NCI-H526 treated with DMSO at 0.1 percent for 48 hours (cell line): ENCODE measurements around the gene MRPL50.
"Not testable (repeated sequence)": the region's sequence is repeated elsewhere in the genome, so short reads cannot be mapped to it uniquely, and the experiment has no call there.

Source experiments
- DNase-seq: peaks from one replicate; lab custom pipeline; 2025; lab: John Stamatoyannopoulos, UW

Gene MRPL50

DNA sequence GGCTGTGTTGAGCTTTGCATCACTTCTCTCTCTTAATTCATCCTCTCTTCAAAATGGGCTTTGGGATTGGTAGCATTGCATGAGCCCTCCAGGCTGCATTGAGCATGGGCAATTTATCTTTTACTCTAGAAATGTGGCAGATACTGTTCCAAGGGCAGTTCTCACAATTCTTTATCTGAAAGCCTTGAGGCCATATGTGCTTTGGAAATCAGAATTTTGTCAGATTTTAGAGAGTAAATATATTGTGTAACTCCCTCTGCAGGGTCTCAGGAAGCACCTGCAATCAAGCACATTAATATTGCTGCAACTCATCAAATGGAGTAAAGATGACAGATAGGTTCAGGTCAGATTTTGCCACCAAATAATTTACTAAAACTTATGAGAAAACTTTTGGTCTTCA, 19.6 kb upstream of the MRPL50 start:
- no peak for DNase-seq

GRCh38 chr9:101417389-101417788, 19.0 kb upstream of the MRPL50 start:
- no peak for DNase-seq

- no peak for DNase-seq
Observed at GRCh38 chr9:101415578-101415977, 17.2 kb upstream of the MRPL50 start.

- DNase-seq, result no peak
Observed at GRCh38 chr9:101414839-101415238, 16.4 kb upstream of the MRPL50 start.

GRCh38 chr9:101409079-101409477, 10.7 kb upstream of the MRPL50 start:
- no peak for DNase-seq

DNA sequence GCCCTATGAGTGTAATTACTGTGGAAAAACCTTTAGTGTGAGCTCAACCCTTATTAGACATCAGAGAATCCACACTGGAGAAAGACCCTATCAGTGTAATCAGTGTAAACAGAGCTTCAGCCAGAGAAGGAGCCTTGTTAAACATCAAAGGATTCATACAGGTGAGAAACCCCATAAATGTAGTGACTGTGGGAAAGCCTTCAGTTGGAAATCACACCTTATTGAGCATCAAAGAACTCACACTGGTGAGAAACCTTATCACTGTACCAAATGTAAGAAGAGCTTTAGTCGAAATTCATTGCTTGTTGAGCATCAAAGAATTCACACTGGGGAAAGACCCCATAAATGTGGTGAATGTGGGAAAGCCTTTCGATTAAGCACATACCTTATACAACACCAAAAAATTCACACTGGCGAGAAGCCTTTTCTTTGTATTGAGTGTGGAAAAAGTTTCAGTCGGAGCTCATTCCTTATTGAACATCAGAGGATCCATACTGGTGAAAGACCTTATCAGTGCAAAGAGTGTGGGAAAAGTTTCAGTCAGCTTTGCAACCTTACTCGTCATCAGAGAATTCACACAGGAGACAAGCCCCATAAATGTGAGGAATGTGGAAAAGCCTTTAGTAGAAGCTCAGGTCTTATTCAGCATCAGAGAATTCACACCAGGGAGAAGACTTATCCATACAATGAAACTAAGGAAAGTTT, 10.1 kb upstream of the MRPL50 start:
- no peak for DNase-seq

GRCh38 chr9:101403516-101404285, 5.3 kb upstream of the MRPL50 start:
- no peak for DNase-seq

DNA sequence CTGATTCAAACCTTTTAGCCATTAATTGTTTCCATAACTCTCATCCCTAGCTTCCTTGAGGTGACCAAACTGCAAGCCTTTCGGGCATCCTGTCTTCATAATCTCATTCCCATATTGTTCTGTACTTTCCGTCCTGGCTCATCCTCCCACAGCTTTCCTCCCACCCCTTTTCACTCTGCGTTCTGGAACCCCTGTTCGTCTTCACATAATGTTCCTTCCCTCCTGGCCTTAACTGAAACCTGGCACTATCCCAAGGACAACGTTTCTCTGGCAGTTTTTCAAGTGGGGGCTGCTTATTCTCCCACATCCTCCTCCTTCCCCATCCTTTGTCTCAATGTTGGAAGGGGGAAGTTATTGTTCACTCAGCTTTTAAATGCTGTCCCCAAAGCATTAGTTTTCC, 1.7 kb upstream of the MRPL50 start:
- no peak for DNase-seq

GRCh38 chr9:101399643-101399970, 1.2 kb upstream of the MRPL50 start:
- DNase-seq, result no peak

DNA sequence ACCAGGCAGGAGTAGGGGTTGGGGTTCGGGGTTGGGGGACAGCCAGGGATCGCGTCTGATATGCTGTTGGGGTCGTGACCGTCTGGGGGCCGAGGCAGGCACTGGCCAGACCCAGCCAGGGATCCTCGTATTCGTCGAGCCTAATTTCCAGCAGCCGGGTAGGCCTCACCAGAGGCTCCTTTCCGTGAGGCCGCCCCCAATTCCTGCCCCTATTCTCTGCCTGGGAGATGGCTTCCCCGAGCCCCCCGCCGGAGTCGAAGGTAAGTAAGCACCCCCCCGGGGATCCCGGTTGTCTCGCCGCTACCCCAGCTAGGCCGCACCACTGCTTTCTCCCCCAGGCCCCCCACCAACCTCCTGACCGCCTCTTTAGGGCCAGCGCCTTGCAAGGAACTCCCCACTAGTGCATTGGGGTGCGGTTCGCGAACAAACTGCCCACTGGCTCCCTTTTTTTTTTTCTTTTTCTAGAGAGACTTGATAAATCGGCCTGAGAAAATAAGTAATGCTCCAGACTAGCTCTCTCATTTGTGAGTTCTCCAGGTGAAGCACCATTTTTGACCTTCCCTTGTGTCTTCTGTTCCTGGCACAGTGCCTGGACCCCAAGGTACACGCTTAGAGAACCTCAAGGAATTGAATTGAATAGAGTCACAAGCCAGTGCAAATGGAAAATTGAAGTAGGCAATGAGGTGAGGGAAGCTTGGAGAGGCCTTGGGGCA, 668 bp upstream of the MRPL50 start:
- DNase-seq, result no peak

- DNase-seq, result no peak
Observed at GRCh38 chr9:101397746-101398067, 711 bp downstream of the MRPL50 start.

DNA sequence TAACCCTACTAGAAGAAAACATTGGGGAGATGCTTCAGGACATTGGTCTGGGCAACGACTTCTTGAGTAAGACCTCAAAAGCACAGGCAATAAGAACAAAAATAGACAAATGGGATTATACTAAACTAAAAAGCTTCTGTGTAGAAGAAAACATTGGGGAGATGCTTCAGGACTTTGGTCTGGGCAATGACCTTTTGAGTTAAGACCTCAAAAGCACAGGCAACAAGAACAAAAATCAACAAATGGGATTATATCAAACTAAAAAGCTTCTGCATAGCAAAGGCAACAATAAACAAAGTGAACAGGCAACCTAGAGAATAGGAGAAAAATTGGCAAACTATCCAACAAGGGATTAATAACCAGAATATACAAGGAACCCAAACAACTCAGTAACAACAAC, 3.7 kb downstream of the MRPL50 start:
- DNase-seq, result no peak

DNA sequence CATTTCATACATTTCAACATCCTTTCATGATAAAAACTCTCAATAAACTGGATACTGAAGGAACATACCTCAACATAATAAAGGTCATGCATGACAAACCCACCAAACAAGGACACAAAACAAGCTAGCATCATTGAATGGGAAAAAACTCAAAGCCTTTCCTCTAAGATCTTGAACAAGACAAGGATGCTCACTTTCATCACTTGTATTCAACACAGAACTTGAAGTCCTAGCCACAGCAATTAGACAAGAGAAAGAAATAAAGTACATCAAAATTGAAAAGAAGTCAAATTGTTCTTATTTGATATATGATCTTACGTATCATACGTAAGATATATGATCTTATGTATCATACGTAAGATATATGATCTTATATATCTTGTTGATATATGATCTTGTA, 5.3 kb downstream of the MRPL50 start:
- DNase-seq, result no peak

DNA sequence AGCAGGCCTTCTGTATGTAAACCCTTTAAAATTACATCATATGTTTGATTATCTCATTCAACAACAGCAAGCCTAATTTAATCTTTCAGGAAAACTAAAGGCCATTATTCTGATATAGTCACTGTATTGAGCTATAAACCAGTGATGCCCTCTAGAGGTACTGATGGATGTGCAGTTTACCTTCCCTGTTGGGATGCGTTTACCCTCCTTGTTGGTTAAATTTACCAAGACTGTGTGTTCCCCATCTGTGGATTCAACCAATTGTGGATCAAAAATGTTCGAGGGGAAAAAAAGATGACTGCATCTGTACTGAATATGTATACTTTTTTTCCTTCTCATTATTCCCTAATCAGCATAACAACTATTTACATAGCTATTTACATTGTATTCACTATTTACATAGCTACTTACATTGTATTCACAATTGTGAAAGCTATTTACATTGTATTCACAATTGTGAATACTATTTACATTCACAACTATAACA, 9.9 kb downstream of the MRPL50 start:
- DNase-seq, result no peak

GRCh38 chr9:101387871-101388506, 10.4 kb downstream of the MRPL50 start:
- DNase-seq, result no peak

DNA sequence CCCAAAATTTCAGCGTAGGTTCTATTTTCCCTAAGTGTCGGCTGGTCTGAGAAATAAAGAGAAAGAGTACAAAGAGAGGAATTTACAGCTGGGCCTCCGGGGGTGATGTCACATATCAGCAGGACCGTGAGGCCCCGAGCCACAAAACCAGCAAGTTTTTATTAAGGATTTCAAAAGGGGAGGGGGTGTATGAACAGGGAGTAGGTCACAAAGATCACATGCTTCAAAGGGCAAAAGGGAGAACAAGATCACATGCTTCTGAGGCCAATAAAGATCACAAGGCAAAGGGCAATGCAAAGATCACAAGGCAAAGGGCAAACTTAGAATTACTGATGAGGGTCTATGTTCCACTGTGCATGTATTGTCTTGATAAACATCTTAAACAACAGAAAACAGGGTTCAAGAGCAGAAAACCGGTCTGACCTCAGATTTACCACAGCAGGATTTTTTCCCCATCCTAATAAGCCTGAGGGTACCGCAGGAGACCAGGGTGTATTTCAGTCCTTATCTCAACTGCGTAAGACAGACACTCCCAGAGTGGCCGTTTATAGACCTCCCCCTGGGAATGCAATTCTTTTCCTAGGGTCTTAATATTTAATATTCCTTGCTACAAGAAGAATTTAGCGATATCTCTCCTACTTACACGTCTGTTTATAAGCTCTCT, 13.4 kb downstream of the MRPL50 start, which contains the start of gene BAAT:
BAAT (minus strand) TSS at position 134 of the 664 bp plus-strand sequence. CDS start 13,602 bp downstream, outside the sequence.
- DNase-seq, result not testable (repeated sequence)

- DNase-seq, result no peak
Observed at GRCh38 chr9:101383361-101383760, 15.1 kb downstream of the MRPL50 start.

- DNase-seq, result no peak
Observed at GRCh38 chr9:101381833-101382342, 16.5 kb downstream of the MRPL50 start.

- no peak for DNase-seq
Observed at GRCh38 chr9:101381118-101381517, 17.3 kb downstream of the MRPL50 start.

GRCh38 chr9:101380295-101380694, 18.1 kb downstream of the MRPL50 start:
- no peak for DNase-seq

DNA sequence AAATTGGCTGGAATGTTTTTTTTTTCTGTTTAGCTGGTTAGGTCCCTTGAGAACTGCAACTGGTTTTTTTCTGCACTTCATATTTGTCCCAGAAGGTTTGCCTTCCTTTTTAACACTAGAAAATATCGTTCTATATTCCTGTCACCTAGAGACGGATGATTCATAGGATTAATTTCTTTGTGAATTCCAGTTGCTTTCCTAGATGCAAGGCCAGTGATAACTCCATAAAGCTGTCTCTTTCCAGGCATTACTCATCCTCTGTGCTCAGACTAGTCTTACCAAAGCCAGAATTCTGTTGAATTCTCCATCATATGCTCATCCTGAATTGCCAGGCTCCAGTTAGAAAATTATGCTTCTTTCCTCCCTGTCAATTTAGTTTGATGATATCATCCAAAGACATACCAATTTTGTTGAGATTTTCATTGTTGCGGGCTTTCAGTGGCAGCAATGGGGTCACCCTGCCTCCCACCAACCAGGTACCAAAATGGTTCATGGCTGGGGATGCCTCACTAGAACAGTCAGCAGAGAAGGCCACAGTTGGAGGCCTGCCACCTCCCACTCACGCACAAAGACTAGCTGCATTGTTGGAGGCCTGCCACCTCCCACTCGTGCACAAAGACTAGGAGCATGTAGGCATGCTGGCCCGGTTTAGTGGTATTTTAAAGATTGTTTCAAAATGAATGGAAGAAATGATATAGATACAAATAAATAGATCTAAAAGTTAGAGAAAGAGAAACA, 22.1 kb downstream of the MRPL50 start:
- no peak for DNase-seq
